ENCODE data around the gene SOCS2.

GRCh38 chr12:93533310-93533709 lies 39.2 kb upstream of the SOCS2 start:
- no peak for TF ChIP-seq CTCF (IDR thresholded peaks at IDR 0.05; ENCODE audit: low read length)
- no peak for TF ChIP-seq EZH2 (IDR thresholded peaks at IDR 0.05; ENCODE audit: borderline replicate concordance, low read length)
